Stimulated activated CD4-positive, alpha-beta T cell treated with anti-CD3 and anti-CD28 coated beads, Interleukin-2, amount 100 ng/mL, for 24 hours (primary cell): ENCODE measurements around the gene RNASE7.

Source experiments
- DNase-seq, 2 donors: peaks; one replicate each; pipeline ENCODE4 v3.0.0-alpha.2; 2020

The RNASE7 gene

DNA sequence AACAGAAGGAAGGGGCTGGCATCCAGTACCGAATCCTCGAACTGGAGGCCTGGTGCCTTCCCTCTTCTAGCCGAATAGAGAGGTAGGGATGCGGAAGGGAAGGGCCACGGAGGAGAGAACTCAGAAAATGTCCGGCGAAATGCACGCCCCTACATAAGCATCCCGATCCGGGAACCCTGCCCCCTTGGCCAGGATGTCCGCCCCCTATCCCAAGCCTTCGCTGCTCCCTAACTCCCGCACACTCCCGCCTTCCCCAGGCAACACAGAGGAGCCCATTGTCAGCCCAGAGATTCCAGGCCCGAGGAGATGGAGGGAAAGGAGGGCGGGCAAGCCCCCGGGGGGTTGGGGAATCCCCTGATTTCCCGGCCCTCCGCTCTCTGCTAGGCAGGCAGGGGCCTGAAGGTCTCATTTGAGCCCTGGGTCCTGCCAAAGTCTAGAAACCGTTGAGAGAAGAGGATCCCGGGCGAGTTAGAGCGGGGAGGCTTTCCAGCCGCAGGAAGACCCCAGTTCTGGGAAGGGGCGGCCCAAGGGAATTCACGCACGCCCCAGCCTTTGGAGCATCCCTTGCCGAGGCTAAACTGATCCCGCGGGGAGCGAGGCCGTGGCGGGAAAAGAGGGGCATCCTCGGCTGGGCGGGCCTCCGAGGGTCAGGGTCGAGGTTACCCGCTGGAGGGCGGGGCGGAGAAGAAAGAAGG is 27.4 kb downstream of the RNASE7 start:
- no peak for DNase-seq

DNA sequence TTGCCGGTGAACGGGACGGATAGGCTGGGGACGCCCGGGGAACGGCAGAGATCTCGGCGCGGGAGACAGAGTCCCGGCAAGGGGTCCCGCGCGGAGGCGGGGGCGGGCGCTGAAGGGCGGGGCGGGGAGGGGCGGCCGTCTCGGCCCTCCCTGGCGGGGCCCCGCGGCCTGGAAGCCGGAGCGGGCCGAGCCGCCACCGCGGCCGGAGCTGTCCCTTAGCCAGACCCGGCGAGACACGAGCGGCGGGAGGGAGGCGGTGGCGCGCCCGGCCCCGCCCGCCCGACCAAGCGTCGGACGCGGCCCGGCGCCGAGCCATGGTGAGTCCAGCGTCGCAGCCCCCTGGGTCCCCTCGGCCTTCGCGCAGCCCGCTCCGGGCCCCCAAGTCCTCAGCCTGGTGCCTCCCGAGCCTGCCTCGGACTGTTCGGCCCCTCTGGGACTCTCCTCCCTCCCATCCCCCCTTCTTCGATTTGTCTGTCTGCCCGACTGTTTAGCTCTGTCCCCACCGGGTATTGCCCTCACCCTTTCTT is 28.0 kb downstream of the RNASE7 start, which contains the start of gene ARHGEF40:
ARHGEF40 (plus strand) TSS at position 222 of the 527 bp plus-strand sequence; CDS start at position 315, 93 bp downstream.
- peak in 1 of 2 donors; percentile 40 for DNase-seq

DNA sequence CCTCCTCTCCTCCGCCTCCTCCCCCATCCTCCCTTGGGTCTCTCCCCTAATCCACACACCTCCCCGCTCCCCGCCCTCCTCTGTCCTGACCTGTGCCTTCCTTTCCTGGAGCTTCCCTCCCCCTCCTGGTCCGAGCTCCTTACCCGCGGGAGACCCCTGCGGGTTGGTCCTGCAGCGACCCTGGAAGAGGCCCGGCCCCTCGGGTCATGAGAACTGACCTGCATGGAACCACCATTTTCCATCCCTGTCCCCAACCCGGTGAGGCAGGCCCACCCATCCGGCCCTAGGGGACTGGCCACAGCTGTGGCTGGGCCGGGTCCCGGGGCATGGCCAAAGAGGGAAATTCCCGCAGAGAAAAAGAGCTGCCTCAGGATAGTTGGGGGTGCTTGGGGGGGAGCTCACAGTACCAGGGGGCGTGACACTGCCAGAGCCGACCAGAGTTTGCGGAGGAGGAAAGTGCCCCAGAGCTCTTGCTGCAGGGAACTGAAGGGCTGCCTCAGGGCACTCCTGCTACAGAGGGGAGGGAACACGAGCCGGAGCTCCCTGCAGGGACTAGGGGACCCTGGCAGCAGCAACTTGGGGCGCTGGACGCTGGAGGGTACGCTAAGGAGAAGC is 28.6 kb downstream of the RNASE7 start:
- peak in 1 of 2 donors; percentile 20 for DNase-seq

DNA sequence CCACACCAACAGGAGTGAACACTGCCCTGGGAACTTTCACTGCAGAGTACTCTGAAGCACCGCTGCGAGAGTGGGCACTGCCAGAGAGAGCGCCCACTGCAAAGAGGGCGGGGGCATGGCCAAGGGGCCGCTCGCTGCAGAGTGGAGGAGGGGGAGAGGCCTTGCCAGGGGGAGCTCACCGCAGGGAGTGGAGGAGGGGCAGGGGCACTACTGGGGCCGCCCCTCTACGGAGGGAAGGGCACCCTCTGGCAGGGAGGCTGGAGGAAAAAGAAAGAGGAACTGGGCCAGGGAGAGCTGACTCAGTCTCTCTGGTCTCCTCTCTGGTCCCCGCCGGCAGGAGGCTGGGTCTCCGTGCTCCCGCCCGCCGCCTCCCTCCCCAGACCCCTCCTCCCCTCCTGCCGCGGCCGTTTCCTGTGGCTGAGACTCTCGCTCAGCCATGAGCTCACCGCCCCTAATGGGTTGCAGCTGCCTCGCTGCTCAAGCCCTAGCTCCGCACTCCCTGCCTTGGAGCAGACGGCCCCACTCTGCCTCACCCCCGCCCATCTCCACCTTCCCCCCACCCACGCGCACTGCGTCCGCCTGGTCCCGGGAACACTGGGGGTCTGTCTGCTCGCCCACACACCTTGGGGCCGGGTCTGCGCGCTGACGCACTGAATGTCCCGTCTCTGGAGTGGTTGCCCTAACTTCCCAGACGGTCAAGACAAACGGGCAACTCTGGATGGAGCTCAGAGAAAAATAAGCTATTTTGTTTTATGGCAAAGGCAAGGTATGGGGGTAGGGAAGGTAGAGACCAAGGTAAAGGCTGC is 29.3 kb downstream of the RNASE7 start:
- DNase-seq, result peak; percentile 44 to 65

DNA sequence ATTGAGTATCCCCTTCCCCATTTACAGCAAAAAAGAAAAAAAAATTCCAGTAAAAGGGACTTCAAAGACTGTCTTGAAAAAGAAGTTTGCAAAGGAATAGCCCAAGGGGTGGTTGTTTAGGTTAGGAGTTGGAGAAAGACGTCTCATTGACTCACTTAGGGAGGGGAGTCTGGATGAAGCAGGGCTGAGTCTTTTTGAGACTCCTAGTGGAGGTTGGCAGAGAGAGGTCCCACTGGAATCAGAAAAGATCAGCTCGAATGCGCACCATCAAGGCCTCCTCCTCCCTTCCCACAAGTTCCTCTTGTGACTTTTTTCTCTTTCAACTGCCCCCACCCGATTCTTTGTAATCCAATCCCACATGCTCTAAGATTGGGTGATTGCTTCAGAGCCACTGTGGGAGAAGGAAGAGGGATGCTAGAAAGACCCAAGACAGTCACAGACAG is 29.9 kb downstream of the RNASE7 start:
- DNase-seq, result no peak

DNA sequence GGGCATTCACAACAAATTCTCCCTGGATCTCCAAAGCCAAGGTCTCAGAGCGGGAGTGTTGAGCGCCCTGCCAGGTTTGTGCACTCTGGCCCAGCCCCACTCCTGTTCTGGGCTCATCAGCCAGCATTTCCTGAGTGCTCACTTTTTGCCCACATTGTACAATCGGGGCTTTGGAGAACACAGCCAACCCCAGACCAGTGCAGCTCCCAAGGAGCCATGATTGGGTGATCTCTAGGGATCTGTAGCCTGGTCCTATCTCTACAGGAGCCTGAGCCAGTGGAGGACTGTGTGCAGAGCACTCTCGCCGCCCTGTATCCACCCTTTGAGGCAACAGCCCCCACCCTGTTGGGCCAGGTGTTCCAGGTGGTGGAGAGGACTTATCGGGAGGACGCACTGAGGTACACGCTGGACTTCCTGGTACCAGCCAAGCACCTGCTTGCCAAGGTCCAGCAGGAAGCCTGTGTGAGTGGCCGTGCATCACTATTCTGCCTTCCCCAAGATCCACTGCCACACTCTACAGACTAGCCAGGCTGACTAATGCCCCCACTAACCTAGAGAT is 30.7 kb downstream of the RNASE7 start:
- no peak for DNase-seq

DNA sequence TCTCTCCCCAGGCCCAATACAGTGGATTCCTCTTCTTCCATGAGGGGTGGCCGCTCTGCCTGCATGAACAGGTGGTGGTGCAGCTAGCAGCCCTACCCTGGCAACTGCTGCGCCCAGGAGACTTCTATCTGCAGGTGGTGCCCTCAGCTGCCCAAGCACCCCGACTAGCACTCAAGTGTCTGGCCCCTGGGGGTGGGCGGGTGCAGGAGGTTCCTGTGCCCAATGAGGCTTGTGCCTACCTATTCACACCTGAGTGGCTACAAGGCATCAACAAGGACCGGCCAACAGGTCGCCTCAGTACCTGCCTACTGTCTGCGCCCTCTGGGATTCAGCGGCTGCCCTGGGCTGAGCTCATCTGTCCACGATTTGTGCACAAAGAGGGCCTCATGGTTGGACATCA is 31.8 kb downstream of the RNASE7 start:
- DNase-seq, result no peak

DNA sequence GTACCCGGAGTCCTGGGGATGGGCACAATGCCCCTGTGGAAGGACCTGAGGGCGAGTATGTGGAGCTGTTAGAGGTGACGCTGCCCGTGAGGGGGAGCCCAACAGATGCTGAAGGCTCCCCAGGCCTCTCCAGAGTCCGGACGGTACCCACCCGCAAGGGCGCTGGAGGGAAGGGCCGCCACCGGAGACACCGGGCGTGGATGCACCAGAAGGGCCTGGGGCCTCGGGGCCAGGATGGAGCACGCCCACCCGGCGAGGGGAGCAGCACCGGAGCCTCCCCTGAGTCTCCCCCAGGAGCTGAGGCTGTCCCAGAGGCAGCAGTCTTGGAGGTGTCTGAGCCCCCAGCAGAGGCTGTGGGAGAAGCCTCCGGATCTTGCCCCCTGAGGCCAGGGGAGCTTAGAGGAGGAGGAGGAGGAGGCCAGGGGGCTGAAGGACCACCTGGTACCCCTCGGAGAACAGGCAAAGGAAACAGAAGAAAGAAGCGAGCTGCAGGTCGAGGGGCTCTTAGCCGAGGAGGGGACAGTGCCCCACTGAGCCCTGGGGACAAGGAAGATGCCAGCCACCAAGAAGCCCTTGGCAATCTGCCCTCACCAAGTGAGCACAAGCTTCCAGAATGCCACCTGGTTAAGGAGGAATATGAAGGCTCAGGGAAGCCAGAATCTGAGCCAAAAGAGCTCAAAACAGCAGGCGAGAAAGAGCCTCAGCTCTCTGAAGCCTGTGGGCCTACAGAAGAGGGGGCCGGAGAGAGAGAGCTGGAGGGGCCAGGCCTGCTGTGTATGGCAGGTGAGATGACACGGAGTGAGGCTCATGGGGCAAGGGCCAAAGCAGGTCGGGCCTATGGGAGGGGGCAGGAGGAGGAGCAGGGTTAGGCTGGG is 32.5 kb downstream of the RNASE7 start:
- DNase-seq, result no peak

DNA sequence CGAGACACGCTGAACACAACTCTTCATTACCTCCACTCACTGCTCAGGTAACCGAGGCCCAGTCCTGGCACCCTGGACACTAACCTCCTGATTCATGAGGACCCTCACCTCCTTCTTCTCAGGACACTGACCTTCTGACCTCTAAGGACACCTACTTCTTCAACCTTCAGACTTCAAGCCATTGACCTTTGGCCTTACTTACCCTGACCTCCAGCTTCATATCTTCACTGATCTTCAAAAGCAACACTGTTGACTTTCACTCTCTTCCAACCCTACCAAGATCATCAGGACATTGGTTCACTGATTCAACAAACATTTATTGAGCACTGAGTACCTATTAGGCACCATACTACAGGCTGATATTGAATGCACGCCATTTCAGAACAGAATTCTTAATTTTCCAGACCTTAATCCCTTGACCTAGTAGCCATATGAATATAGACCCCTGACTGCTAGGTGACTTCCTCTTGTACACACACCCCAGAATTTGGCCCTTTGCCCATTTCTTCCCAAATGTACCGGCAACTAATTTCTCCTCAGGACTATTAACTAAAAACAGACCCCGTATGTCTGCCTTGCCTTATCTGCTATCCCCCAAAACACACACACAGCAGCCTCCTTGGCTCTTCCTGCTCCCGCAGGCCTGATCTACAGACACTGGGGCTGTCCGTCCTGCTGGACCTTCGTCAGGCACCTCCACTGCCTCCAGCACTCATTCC is 33.7 kb downstream of the RNASE7 start:
- DNase-seq, result no peak

DNA sequence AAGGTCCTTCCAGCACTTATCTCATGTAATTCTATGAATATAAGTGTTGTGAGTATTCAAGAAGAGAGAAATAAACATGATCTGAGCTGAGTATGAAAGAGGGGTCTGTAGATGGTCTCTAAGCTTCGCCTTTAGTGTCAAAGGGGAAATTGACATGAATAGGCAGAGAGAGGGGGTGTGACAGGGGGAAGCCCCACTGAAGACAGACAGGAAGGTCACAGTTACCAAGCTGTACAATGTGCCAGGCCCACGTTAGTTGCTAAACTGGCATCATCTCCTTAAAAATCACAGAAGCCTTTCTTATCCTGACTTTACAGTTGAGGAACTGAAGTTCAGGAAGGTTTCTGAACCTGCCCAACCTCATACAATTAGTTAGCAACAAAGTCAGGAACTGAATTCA is 35.5 kb downstream of the RNASE7 start:
- no peak for DNase-seq

DNA sequence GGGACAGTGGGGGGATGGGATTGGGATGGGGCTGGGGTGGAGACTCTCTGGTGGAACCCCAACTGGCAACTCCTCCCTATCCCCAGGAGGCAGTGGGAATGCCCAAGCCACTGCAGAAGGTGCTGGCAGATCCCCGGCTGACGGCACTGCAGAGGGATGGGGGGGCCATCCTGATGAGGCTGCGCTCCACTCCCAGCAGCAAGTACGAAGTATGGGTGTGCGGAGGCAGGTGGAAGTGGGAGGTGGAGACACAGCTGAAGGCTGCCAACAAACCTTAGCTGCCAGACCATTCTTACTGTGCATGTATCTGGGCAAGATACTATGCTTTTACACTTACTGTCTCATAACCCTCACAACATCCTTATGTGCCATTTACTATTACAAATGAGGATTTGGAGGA is 36.1 kb downstream of the RNASE7 start:
- no peak for DNase-seq

DNA sequence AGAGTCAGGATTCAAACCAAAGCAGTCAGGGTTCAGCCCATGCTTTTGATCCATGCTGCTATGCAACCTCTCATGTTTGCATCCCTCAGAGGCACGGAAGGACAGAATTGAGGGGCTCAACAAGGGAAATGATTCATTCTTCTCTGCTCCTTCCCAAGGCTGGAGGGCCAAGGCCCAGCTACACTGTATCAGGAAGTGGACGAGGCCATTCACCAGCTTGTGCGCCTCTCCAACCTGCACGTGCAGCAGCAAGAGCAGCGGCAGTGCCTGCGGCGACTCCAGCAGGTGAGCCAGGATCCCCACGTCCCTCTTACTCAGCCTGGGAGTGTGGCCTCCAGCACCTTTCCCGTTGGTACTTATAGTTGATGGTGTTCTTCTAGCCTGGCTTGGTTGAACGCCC is 36.6 kb downstream of the RNASE7 start:
- DNase-seq, result no peak

DNA sequence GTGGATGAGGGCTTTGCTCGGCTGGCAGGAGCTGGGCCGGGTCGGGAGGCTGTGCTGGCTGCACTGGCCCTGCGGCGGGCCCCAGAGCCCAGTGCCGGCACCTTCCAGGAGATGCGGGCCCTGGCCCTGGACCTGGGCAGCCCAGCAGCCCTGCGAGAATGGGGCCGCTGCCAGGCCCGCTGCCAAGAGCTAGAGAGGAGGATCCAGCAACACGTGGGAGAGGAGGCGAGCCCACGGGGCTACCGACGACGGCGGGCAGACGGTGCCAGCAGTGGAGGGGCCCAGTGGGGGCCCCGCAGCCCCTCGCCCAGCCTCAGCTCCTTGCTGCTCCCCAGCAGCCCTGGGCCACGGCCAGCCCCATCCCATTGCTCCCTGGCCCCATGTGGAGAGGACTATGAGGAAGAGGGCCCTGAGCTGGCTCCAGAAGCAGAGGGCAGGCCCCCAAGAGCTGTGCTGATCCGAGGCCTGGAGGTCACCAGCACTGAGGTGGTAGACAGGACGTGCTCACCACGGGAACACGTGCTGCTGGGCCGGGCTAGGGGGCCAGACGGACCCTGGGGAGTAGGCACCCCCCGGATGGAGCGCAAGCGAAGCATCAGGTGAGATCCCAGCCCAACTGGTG is 39.5 kb downstream of the RNASE7 start:
- no peak for DNase-seq

DNA sequence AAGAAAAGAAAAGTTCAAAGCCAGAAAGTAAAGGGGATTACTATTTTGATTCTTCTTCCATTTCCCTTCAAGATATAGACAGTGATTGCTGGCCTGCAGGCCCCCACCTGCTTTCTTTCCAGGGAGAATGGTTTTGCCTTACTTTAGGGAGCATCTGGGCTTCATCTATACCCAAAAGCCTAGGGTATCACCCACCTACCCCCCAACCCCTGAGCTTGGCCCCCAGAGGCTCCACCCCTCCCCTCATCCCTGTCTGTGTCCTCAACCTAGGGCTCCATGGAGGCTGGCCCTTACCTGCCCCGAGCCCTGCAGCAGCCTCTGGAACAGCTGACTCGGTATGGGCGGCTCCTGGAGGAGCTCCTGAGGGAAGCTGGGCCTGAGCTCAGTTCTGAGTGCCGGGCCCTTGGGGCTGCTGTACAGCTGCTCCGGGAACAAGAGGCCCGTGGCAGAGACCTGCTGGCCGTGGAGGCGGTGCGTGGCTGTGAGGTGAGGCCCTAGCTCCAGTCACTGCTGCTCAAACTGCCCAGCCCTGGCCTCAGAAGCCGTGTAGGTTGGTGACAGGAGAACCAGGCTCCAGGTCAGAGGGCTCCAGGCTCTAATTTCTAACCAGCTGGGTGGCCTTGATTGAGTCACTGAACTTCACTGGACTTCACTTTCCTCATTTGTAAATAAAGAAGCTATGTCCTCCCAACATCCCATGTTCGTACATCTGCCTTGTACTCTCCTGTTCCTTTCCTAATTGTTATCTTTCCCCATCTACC is 41.6 kb downstream of the RNASE7 start:
- no peak for DNase-seq

DNA sequence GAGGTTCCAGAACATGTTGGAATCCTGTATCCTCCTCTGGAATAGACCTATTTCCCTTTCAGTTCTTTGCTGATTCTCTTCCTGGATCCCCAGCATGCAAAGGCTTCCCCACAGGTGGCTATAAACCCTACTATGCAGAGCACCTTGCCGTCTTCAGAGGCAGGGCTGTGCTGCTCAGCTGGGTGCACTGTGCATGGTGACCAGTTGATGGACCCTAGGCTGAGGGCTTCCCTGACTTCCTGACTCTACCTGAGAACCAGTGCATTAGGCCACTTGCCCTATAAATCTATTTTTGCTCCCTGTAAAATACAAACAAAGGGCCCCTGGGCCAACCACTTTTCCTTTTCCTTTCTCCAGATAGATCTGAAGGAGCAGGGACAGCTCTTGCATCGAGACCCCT is 42.2 kb downstream of the RNASE7 start:
- DNase-seq, result no peak

DNA sequence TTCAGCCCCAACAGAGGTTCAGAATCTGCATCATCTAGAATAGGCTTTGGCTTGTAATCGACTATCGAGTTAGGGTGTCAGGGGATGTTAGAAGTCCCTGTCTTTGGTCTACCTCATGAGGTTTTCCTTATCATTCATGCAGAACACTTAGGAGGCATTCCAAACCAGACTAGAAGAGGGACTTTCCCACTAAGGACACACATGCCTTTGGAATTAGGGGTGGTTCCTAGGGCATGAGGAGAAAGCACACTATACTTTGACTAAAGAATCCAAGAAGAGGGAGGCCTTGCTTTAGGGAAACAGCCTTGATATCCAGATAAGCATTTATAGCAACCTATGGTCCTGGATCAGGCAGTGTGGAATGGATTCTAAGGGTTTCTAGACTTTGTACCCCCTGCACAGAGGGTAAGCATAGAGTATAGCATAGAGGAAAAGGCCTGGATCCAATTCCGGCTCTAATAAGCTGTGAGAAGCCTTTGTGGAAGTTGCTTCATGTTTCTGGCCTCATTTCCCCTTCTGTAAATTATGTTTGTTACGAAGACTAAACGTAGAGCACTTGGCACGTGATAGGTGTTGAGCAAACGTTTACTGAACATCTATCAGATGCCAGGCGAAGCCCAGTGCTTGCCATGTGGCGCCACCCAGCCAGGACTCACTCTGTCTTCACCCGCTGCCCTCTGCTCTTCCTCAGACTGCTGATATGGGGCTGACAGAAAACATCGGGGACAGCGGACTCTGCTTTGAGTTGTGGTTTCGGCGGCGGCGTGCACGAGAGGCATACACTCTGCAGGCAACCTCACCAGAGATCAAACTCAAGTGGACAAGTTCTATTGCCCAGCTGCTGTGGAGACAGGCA is 43.1 kb downstream of the RNASE7 start:
- no peak for DNase-seq

DNA sequence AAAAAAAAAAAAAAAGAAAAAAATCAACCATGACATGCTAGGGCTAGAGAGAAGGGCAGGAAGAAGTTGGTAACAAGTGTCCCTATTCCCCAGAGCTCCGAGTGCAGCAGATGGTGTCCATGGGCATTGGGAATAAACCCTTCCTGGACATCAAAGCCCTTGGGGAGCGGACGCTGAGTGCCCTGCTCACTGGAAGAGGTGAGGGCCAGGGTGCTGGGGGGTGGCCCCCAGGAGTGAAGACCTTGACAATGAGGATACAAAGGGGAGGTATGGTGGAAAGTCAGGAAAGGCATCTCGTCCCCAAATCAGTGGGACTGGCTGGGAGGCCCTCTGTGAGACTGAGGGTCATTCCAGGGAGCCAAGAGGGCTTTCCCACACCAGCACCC is 44.7 kb downstream of the RNASE7 start:
- DNase-seq, result no peak

DNA sequence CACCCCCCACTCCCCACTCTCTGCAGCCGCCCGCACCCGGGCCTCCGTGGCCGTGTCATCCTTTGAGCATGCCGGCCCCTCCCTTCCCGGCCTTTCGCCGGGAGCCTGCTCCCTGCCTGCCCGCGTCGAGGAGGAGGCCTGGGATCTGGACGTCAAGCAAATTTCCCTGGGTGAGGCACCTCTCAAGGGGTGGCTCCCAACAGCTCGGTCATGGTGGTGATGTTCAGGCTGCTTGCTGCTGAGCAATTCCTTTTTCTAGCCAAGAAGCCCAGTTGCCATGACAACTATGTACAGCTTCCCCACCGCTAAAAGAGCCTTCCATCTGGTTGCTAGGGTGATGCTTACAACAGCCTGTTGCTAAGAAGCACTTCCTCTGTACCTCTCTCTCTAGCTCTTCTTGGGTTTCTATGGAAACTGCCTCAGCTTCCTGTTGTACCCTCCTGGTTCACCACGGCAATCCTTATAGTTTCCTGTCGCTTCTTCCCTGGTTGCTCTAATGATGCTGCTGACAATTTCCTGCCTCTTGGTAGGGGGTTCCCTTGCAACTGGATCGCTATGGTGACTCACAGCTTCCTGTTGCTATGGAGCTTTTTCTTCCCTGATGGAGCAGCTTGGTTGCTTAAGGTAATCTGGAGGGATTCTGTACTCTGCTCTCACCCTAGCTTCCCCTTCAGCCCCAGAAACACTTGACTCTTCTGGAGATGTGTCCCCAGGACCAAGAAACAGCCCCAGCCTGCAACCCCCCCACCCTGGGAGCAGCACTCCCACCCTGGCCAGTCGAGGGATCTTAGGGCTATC is 45.3 kb downstream of the RNASE7 start:
- DNase-seq, result peak in 1 of 2 donors; percentile 50
